ENCODE results near the gene MLX.
"Not testable (repeated sequence)": the region's sequence is repeated elsewhere in the genome, so short reads cannot be mapped to it uniquely, and the experiment has no call there.

Gene MLX

DNA sequence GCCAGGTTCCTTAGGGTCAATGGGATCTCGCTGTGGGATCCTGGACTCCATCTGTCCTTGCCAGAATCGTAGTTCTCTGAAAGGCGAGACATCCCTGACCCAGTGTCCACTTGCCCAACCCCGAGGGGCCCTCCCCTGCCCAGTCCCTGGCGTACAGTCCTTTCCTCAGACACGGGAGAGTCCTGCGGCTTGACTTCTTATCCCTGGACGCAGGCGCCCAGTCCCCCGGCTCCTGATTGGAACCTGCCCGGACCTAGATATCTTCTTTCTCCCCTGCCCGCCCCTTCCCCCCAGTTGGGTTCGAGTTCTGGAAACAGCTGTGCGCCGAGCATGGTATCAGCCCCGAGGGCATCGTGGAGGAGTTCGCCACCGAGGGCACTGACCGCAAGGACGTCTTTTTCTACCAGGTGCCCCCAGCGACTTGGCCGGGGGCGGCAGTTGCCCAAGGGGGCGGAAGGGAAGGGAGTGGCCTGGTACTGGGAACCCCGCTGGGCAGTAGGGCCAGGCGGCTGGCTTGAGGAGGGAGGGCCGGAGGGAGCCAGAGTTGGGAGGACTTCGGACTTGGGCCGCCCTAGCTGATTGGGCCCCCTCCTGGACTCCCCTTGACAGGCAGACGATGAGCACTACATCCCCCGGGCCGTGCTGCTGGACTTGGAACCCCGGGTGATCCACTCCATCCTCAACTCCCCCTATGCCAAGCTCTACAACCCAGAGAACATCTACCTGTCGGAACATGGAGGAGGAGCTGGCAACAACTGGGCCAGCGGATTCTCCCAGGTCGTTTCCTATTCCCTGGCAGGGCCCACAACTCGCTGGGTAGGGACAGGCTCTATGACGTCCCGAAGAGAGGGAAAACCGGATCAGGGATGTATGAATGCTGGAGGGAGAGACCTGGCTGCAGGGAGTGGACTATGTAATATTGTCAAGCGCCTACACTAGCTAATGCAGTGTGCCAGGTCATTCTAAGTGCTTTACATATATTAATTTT is 43.2 kb downstream of the MLX start:
- Histone ChIP-seq H3K27ac (ENCODE audit: low read depth, low read length) (peak overlapping the region; percentile 71), H3K4me3 (ENCODE audit: low read length) (peak overlapping the region; percentile 98), H3K79me2 (ENCODE audit: control insufficient read depth, insufficient read depth, low read length) (peaks cover 21% of the 10 kb centered on the region), H3K9ac (ENCODE audit: low read length) (peak overlapping the region; percentile 99), H3K79me1 (ENCODE audit: low read length) (peaks cover 15% of the 10 kb centered on the region), H3K18ac (ENCODE audit: low read length) (peak overlapping the region; percentile 51), H2BK5ac (ENCODE audit: low read length) (peak overlapping the region; percentile 89), H3K23ac (ENCODE audit: low read length) (peak overlapping the region; percentile 89), H3K4ac (ENCODE audit: low read depth, low read length) (peak overlapping the region; percentile 76), H3K56ac (ENCODE audit: low read length) (peak overlapping the region; percentile 91), H3K4me2 (ENCODE audit: low read length) (peak overlapping the region; percentile 91), H3K36me3 (ENCODE audit: control insufficient read depth, insufficient read depth, low read length) (peaks cover 18% of the 10 kb centered on the region)
- not testable (repeated sequence) for H3K4me1 ChIP-seq (ENCODE audit: control insufficient read depth, low read depth, low read length); H3K27me3 ChIP-seq (ENCODE audit: insufficient read depth, low read length, poor library complexity); H4K5ac ChIP-seq (ENCODE audit: low read length); H2AK5ac ChIP-seq (ENCODE audit: low read length); H2BK120ac ChIP-seq (ENCODE audit: low read depth, low read length); H4K8ac ChIP-seq (ENCODE audit: low read depth, low read length); H2BK15ac ChIP-seq (replicated peaks; ENCODE audit: low read depth)
- DNase-seq: peak; percentile 50
- WGBS (ENCODE audit: extremely low coverage, insufficient coverage, low lambda C conversion rate): no CpG with 5 or more reads among the region's 42 CpGs

GRCh38 chr17:42612013-42612412 is 45.1 kb downstream of the MLX start:
- Histone ChIP-seq H2BK120ac (ENCODE audit: low read depth, low read length) (no peak overlapping the region), H3K27ac (ENCODE audit: low read depth, low read length) (no peak overlapping the region), H2AK5ac (ENCODE audit: low read length) (no peak overlapping the region), H2BK5ac (ENCODE audit: low read length) (no peak overlapping the region), H3K79me1 (ENCODE audit: low read length) (peaks cover 11% of the 10 kb centered on the region), H3K4me2 (ENCODE audit: low read length) (no peak overlapping the region), H3K4me1 (ENCODE audit: control insufficient read depth, low read depth, low read length) (peaks cover 2% of the 10 kb centered on the region), H3K36me3 (ENCODE audit: control insufficient read depth, insufficient read depth, low read length) (peaks cover 24% of the 10 kb centered on the region), H3K4me3 (ENCODE audit: low read length) (no peak overlapping the region), H3K18ac (ENCODE audit: low read length) (no peak overlapping the region), H3K27me3 (ENCODE audit: insufficient read depth, low read length, poor library complexity) (no peaks in the 10 kb centered on the region), H2BK15ac (replicated peaks; ENCODE audit: low read depth) (no peak overlapping the region), H3K9ac (ENCODE audit: low read length) (no peak overlapping the region), H4K8ac (ENCODE audit: low read depth, low read length) (no peak overlapping the region), H3K4ac (ENCODE audit: low read depth, low read length) (no peak overlapping the region), H3K23ac (ENCODE audit: low read length) (no peak overlapping the region), H3K56ac (ENCODE audit: low read length) (no peak overlapping the region), H4K5ac (ENCODE audit: low read length) (no peak overlapping the region), H3K79me2 (ENCODE audit: control insufficient read depth, insufficient read depth, low read length) (peaks cover 16% of the 10 kb centered on the region)
- no CpG with 5 or more reads among the region's 4 CpGs for WGBS (ENCODE audit: extremely low coverage, insufficient coverage, low lambda C conversion rate)
- no peak for DNase-seq

DNA sequence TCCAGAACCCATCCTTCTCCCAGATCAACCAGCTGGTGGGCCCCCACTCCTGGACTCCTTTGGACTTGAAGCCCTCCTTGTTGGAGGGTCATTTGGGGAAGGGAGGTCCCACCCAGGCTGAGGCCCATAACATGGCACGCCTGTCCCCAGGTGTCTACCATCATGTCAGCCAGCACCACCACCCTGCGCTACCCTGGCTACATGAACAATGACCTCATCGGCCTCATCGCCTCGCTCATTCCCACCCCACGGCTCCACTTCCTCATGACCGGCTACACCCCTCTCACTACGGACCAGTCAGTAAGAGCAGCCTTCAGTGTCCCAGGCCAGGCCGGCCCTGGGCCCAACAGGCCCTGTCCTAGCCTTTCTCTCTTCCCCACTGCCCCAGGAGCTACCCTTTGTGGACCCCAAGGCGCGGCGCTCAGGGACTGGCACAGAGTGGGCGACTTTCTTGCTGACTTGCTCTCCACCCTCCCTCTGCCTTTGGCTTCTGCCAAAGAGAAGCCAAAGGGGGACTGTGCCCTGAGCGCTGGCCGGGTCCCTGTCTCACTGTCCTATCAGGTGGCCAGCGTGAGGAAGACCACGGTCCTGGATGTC is 46.9 kb downstream of the MLX start:
- H4K5ac ChIP-seq (ENCODE audit: low read length): no peak overlapping the region
- peaks cover 5% of the 10 kb centered on the region for H3K79me2 ChIP-seq (ENCODE audit: control insufficient read depth, insufficient read depth, low read length)
- DNase-seq: no peak
- H3K79me1 ChIP-seq (ENCODE audit: low read length): peaks cover 5% of the 10 kb centered on the region
- H3K36me3 ChIP-seq (ENCODE audit: control insufficient read depth, insufficient read depth, low read length): peaks cover 24% of the 10 kb centered on the region
- no peak overlapping the region for H2BK120ac ChIP-seq (ENCODE audit: low read depth, low read length)
- H2BK15ac ChIP-seq (replicated peaks; ENCODE audit: low read depth): no peak overlapping the region
- no peak overlapping the region for H3K18ac ChIP-seq (ENCODE audit: low read length)
- H2BK5ac ChIP-seq (ENCODE audit: low read length): no peak overlapping the region
- H2AK5ac ChIP-seq (ENCODE audit: low read length): no peak overlapping the region
- no peak overlapping the region for H4K8ac ChIP-seq (ENCODE audit: low read depth, low read length)
- H3K56ac ChIP-seq (ENCODE audit: low read length): no peak overlapping the region
- H3K27me3 ChIP-seq (ENCODE audit: insufficient read depth, low read length, poor library complexity): no peaks in the 10 kb centered on the region
- no peak overlapping the region for H3K9ac ChIP-seq (ENCODE audit: low read length)
- no peaks in the 10 kb centered on the region for H3K4me1 ChIP-seq (ENCODE audit: control insufficient read depth, low read depth, low read length)
- H3K4me3 ChIP-seq (ENCODE audit: low read length): no peak overlapping the region
- no peak overlapping the region for H3K4ac ChIP-seq (ENCODE audit: low read depth, low read length)
- no CpG with 5 or more reads among the region's 17 CpGs for WGBS (ENCODE audit: extremely low coverage, insufficient coverage, low lambda C conversion rate)
- no peak overlapping the region for H3K4me2 ChIP-seq (ENCODE audit: low read length)
- H3K27ac ChIP-seq (ENCODE audit: low read depth, low read length): no peak overlapping the region
- no peak overlapping the region for H3K23ac ChIP-seq (ENCODE audit: low read length)

DNA sequence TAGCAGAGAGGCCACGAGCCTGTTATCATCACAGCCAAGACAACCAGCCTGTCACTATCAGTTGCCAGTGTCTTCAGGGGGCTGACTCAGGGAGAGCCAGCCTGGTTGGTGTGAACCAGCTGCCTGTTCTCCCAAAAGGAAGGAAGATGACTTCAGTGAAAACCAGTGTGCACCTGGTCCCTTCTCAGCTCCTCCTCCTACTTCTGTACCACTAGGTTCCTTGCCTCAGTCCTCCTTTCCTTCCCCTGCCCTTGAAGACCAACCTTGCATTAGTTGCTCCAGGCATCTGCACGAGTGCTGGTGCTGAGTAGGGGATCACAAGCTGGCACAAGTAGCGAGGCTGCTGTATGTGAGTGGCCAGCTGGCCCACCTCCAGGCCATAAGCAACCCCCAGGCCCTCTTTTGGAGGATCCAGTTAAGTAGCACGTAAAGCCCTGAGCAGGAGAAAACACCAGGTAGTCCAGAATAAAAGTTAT is 51.1 kb downstream of the MLX start:
- no peaks in the 10 kb centered on the region for H3K79me2 ChIP-seq (ENCODE audit: control insufficient read depth, insufficient read depth, low read length)
- H4K5ac ChIP-seq (ENCODE audit: low read length): no peak overlapping the region
- H3K4me1 ChIP-seq (ENCODE audit: control insufficient read depth, low read depth, low read length): no peaks in the 10 kb centered on the region
- no peak overlapping the region for H2BK5ac ChIP-seq (ENCODE audit: low read length)
- WGBS (ENCODE audit: extremely low coverage, insufficient coverage, low lambda C conversion rate): no CpG with 5 or more reads among the region's 4 CpGs
- no peak overlapping the region for H2BK120ac ChIP-seq (ENCODE audit: low read depth, low read length)
- no peak overlapping the region for H3K56ac ChIP-seq (ENCODE audit: low read length)
- H3K36me3 ChIP-seq (ENCODE audit: control insufficient read depth, insufficient read depth, low read length): peaks cover 15% of the 10 kb centered on the region
- no peak overlapping the region for H3K27ac ChIP-seq (ENCODE audit: low read depth, low read length)
- no peak overlapping the region for H4K8ac ChIP-seq (ENCODE audit: low read depth, low read length)
- H3K4me2 ChIP-seq (ENCODE audit: low read length): no peak overlapping the region
- H3K4me3 ChIP-seq (ENCODE audit: low read length): no peak overlapping the region
- peak; percentile 16 for DNase-seq
- no peak overlapping the region for H2AK5ac ChIP-seq (ENCODE audit: low read length)
- H2BK15ac ChIP-seq (replicated peaks; ENCODE audit: low read depth): no peak overlapping the region
- H3K9ac ChIP-seq (ENCODE audit: low read length): no peak overlapping the region
- H3K23ac ChIP-seq (ENCODE audit: low read length): no peak overlapping the region
- no peaks in the 10 kb centered on the region for H3K27me3 ChIP-seq (ENCODE audit: insufficient read depth, low read length, poor library complexity)
- no peak overlapping the region for H3K18ac ChIP-seq (ENCODE audit: low read length)
- no peaks in the 10 kb centered on the region for H3K79me1 ChIP-seq (ENCODE audit: low read length)
- no peak overlapping the region for H3K4ac ChIP-seq (ENCODE audit: low read depth, low read length)

- H2BK120ac ChIP-seq (ENCODE audit: low read depth, low read length): no peak overlapping the region
- no peak overlapping the region for H2BK15ac ChIP-seq (replicated peaks; ENCODE audit: low read depth)
- no peaks in the 10 kb centered on the region for H3K79me2 ChIP-seq (ENCODE audit: control insufficient read depth, insufficient read depth, low read length)
- no peak overlapping the region for H2AK5ac ChIP-seq (ENCODE audit: low read length)
- no peaks in the 10 kb centered on the region for H3K79me1 ChIP-seq (ENCODE audit: low read length)
- H3K18ac ChIP-seq (ENCODE audit: low read length): no peak overlapping the region
- DNase-seq: peak; percentile 87
- H3K27ac ChIP-seq (ENCODE audit: low read depth, low read length): no peak overlapping the region
- no peak overlapping the region for H3K23ac ChIP-seq (ENCODE audit: low read length)
- no peak overlapping the region for H3K9ac ChIP-seq (ENCODE audit: low read length)
- no peak overlapping the region for H3K4ac ChIP-seq (ENCODE audit: low read depth, low read length)
- H3K4me2 ChIP-seq (ENCODE audit: low read length): no peak overlapping the region
- H2BK5ac ChIP-seq (ENCODE audit: low read length): no peak overlapping the region
- no peaks in the 10 kb centered on the region for H3K27me3 ChIP-seq (ENCODE audit: insufficient read depth, low read length, poor library complexity)
- no peak overlapping the region for H3K56ac ChIP-seq (ENCODE audit: low read length)
- no peak overlapping the region for H3K4me3 ChIP-seq (ENCODE audit: low read length)
- H4K8ac ChIP-seq (ENCODE audit: low read depth, low read length): no peak overlapping the region
- WGBS (ENCODE audit: extremely low coverage, insufficient coverage, low lambda C conversion rate): no CpG with 5 or more reads among the region's 9 CpGs
- H4K5ac ChIP-seq (ENCODE audit: low read length): no peak overlapping the region
- H3K4me1 ChIP-seq (ENCODE audit: control insufficient read depth, low read depth, low read length): no peaks in the 10 kb centered on the region
- H3K36me3 ChIP-seq (ENCODE audit: control insufficient read depth, insufficient read depth, low read length): peaks cover 13% of the 10 kb centered on the region
These were observed 51.7 kb downstream of the MLX start for GRCh38 chr17:42618442-42619150.
